Jurkat, Clone E6-1 (cell line): Measurements from ENCODE around the gene TMEM220. TPM values are rescaled to one million over a fixed set of nuclear protein-coding genes. Genes with fewer than 3 reads are reported as not detected.

Experiments
- DNase-seq: peaks from one replicate; pipeline ENCODE4 v3.0.0-alpha.2; 2011; ENCODE audit warnings: low read depth, low spot score
- H3K4me3 ChIP-seq: 2 replicates; pipeline ENCODE4 v1.5.1; 2011; ENCODE audit warnings: mild to moderate bottlenecking, low read length, control low read depth, moderate library complexity
- polyA plus RNA-seq: library from polyadenylated mRNA; unstranded; fragments of >200 nt; gene quantifications from one replicate; pipeline ENCODE4 v1.2.1, GENCODE V29; 2012; ENCODE audit warnings: missing spikeins; ENCODE audit not compliant: insufficient read length, insufficient read depth

Gene TMEM220
- 1.6 TPM for polyA plus RNA-seq

DNA sequence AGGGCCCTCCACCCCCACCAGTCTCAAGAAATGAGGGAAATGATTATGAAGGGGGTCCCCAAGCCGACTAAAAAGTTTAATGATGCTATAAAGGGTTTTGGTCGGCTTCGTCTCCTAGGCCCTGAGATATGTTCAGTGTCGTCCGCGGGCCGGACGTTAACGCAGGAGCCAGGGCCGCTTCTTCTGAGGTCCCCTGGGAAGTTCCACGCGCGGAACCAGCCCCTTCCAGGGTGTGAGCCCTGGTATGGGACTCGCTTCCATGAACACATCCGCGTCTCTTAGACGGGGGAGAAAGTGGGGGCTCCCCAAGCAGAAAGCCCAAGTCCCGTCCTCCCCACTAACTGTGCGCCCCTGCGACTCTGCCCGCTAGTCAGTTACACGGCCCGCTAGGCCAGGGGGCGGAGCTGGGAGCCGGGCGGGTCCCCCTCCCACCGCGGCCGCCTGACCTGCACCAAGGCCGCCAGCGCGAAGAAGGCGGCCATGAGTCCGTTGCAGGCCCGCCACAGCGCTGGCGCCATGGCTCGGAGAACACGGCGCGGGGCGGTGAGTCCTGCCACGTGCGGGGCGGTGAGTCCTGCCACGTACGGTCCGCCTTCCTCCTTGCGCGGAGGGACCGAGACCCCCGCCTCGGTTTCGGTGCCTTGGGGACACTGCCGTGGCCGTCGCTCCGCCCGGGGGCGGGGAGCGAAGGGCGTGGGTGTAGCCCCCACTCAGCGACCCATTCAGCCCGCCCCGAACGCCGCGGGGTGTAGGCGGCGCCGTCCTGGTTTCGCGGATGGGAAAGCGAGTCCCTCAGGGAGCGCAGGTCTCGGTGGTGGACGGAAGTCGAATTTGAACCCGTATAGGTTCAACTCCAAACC, at the start of gene TMEM220:
Gene TMEM220, minus strand, starts transcription at position 690 of the 860 bp plus-strand sequence. Its CDS starts 172 bp downstream, at position 518.
- no peak within 1 kb of the TSS for H3K4me3 ChIP-seq
- DNase-seq, result no peak

DNA sequence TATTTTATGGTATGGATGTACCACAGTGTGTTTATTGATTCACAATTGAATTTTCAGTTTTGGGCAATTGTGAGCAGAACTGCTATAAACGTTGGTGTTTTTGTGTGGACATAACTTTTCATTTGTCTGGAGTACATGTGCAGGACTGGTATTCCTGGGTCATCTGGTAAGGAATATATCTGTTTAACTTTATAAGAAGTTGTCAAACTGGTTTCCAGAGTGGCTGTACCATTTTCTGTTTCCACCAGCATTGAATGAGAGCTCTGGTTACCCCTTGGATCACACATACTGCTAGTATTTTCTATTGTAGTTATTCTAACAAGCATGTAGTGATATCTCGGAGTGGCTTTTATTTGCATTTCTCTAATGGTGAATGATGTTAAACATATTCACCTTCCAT, 49.8 kb upstream of the TMEM220 start:
- no peak for DNase-seq

DNA sequence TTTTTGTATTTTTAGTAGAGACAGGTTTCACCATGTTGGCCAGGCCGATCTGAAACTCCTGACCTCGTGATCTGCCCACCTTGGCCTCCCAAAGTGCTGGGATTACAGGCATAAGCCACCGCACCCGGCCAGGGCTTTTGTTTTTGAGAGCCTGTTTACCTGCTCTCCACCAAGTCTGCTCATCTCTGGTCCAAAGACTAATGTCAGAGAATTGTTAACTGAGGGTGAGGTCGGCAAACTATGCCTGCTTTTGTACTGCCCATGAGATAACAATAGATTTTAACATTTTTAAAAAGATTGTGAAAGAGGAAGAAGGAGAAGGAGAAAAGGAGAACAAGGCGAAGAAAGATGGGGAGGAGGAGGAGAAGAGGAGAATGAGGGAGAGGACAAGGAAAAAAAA, 48.1 kb upstream of the TMEM220 start:
- DNase-seq, result no peak
- no peak overlapping the region for H3K4me3 ChIP-seq

More for the DNA sequence above, 49.8 kb upstream of the TMEM220 start:
- no peak overlapping the region for H3K4me3 ChIP-seq

GRCh38 chr17:10777131-10777807, 47.4 kb upstream of the TMEM220 start:
- H3K4me3 ChIP-seq, result no peak overlapping the region
- DNase-seq, result no peak

DNA sequence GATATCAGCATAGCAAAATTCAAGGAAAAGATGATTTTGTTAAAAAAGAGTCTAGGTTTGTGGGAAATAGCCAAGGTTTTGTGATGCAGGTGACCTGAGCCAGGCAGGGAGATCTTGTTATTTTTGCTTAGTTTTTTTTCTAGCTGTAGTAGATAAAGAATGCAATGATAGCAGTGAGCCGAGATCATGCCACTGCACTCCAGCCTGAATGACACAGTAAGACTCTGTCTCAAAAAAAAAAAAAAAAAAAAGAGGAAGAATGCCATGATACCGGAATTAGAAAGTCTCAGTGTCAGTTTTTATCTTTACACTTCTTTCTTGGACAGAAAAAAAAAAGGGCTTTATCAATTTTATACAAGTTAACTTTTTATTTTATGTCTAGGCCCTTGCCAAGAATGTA, 46.6 kb upstream of the TMEM220 start:
- no peak for DNase-seq
- no peak overlapping the region for H3K4me3 ChIP-seq

DNA sequence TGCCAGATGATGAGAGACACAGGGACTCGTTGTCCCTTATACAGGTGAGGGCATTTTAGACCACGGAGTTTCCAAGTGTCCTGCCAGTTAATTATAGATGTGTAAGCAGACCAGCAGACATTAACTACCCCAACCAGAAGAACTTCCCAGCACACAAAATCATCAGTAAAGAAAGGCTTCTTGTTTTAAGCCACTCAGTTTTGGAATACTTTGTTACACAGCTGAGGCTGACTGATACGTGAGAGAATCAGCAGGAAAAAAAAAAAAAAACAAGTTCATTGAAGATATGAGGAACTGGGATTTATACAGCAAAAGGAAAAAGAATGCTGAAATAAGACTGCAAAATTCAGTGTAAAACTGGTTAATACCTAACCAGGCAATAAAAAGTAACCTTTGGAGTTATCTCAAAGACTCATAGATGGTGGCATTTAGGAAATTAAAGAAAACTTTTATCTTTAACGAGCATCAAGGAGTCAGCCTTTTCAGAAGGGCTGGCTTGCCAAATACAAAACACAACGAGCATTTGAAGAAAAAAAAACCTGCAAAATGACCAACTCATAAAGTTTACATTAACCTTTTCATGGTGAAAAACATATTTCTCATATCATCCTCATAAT, 46.0 kb upstream of the TMEM220 start:
- no peak overlapping the region for H3K4me3 ChIP-seq
- DNase-seq, result no peak

DNA sequence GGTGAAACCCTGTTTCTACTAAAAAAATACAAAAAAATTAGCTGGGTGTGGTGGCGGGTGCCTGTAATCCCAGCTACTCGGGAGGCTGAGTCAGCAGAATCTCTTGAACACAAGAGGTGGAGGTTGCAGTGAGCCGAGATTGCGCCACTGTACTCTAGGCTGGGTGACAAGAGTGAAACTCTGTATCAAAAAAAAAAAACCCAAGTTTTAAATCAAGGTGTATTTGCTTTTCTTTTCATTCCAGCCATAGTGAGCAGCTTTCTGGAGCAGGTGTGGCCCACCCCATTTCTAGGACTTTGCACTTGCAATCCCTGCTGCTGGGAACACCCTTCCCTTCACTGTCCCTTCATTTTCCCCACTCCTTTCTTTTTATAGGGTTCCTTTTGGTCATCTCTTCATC, 45.2 kb upstream of the TMEM220 start:
- no peak overlapping the region for H3K4me3 ChIP-seq
- no peak for DNase-seq

GRCh38 chr17:10773391-10773790, 43.6 kb upstream of the TMEM220 start:
- no peak overlapping the region for H3K4me3 ChIP-seq
- DNase-seq, result no peak

GRCh38 chr17:10772425-10773380, 42.9 kb upstream of the TMEM220 start:
- DNase-seq, result peak; percentile 15
- no peak overlapping the region for H3K4me3 ChIP-seq

GRCh38 chr17:10771148-10771547, 41.3 kb upstream of the TMEM220 start:
- no peak for DNase-seq
- no peak overlapping the region for H3K4me3 ChIP-seq

- DNase-seq, result no peak
These were observed 40.0 kb upstream of the TMEM220 start for GRCh38 chr17:10769840-10770239.

GRCh38 chr17:10768750-10769251, 39.0 kb upstream of the TMEM220 start:
- DNase-seq, result no peak
- no peak overlapping the region for H3K4me3 ChIP-seq

More at GRCh38 chr17:10769840-10770239, 40.0 kb upstream of the TMEM220 start:
- H3K4me3 ChIP-seq, result no peak overlapping the region

DNA sequence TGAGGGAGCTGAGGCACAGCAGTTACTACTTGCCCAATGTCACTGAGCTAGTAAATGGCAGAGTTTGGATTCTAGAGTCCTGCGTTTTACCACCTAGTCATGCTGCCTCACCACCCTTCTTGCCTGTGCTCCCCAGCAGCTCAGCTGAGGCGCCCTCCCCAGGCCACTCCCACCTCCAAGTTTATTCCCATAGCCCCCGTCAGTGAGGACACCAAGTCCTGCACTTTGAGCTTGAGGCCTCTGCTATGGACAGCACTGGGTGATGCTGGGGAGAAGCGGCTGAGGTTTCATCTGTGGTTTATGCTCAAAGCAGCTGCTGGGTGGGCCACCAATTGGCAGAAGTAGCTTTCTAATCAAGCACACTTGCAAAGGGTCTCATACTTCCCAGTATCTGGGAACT, 37.4 kb upstream of the TMEM220 start:
- no peak overlapping the region for H3K4me3 ChIP-seq
- DNase-seq, result no peak

- no peak overlapping the region for H3K4me3 ChIP-seq
- DNase-seq, result no peak
These were observed 32.2 kb upstream of the TMEM220 start for GRCh38 chr17:10762037-10762436.

GRCh38 chr17:10761281-10761680, 31.5 kb upstream of the TMEM220 start:
- DNase-seq, result no peak
- no peak overlapping the region for H3K4me3 ChIP-seq

DNA sequence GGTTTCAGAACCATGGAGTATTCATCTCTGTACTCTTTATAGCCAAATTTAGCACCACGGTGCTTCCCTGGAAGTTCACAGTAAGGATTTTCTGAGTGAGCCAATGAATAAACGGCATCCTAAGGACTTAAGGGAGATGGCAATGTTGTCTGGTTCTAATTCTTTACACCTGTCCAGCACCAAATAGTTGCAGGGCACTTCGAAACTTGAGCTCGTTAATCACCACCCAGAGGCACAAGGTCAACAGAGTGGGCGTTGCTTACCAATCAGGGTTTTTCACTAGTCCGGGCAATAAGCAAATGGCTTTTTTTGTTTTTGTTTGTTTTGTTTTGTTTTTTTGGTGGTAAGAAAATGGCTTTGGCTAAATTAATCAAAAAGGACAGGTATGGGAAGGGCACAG, 28.2 kb upstream of the TMEM220 start:
- no peak overlapping the region for H3K4me3 ChIP-seq
- no peak for DNase-seq

- H3K4me3 ChIP-seq, result no peak overlapping the region
- no peak for DNase-seq
These were observed 27.8 kb upstream of the TMEM220 start for GRCh38 chr17:10757647-10758046.

- no peak overlapping the region for H3K4me3 ChIP-seq
- no peak for DNase-seq
These were observed 27.2 kb upstream of the TMEM220 start for GRCh38 chr17:10757067-10757466.

DNA sequence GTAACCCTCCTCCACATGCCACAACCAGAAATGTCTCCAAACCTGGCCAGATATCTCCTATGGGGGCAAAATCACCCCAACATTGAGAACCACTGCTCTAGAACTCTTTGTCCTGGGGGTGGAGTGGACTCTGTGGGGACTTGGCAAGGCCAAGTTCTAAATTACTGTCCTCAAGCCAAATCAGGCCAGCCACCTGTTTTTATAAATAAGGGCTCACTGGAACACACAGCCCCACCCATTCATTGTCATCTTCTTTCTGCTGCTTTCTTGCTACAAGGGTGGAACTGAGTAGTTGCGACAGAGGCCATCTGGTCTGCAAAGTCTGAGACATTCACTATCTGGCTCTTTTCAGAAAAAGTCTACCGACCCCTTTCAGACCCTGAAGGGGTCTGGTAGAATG, 26.8 kb upstream of the TMEM220 start:
- no peak for DNase-seq
- H3K4me3 ChIP-seq, result no peak overlapping the region
